Nephron progenitor cell (in vitro differentiated cells): ENCODE measurements around the gene F7.

Source experiments
- DNase-seq: peaks from one replicate; pipeline ENCODE4 v3.0.0; 2021
- H3K27ac Mint-ChIP-seq: 2 replicates; pipeline ENCODE4 v1.8.0; 2021; ENCODE audit warnings: mild to moderate bottlenecking, moderate library complexity, mixed read lengths
- H3K27me3 Mint-ChIP-seq: 2 replicates; pipeline ENCODE4 v1.8.0; 2021; ENCODE audit warnings: mild to moderate bottlenecking, low read depth, mixed read lengths; ENCODE audit not compliant: poor library complexity
- H3K36me3 Mint-ChIP-seq: 2 replicates; pipeline ENCODE4 v1.8.0; 2021; ENCODE audit warnings: low read depth, mixed read lengths
- H3K4me1 Mint-ChIP-seq: 2 replicates; pipeline ENCODE4 v1.8.0; 2021; ENCODE audit warnings: mixed read lengths
- H3K4me3 Mint-ChIP-seq: 2 replicates; pipeline ENCODE4 v1.8.0; 2021; ENCODE audit warnings: mild to moderate bottlenecking, moderate library complexity, mixed read lengths
- H3K9me3 Mint-ChIP-seq: 2 replicates; pipeline ENCODE4 v1.8.0; 2021; ENCODE audit warnings: mild to moderate bottlenecking, moderate library complexity, mixed read lengths
- TF ChIP-seq, protein P1 (sequence below): fragments of 200-600 bp; sonication (generic); IDR thresholded peaks from 2 replicates; pipeline ENCODE4 v1.5.0; 2021; ENCODE audit warnings: antibody characterized with exemption

F7 gene

DNA sequence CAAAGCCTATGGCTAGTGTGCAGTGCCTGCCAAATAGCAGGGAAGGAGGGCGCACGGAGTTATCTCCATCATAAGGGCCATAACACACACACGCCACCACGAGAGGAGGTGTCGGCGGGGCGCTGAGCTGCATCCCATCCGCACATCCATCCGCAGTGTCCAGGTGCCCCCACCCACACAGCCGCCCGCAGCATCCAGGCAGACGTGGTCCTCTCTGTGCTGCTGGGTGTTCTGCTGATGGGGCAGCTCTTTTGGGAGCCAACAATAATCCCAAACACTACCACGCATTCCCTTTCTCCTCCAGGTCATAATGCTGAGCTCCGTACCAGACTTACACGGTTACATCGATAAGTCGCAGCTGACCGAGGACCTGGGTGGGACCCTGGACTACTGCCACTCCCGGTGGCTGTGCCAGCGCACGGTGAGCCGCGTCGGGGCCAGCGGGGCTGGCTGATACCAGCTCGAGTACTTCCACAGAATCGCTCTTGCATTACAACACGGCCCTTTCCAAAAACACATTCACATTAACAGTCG lies 41.5 kb upstream of the F7 start:
- no peak for DNase-seq
- H3K36me3 Mint-ChIP-seq = peaks cover 18% of the 10 kb centered on the region
- no peak overlapping the region for H3K4me3 Mint-ChIP-seq
- H3K4me1 Mint-ChIP-seq = peaks cover 10% of the 10 kb centered on the region
- TF ChIP-seq, protein P1, sequence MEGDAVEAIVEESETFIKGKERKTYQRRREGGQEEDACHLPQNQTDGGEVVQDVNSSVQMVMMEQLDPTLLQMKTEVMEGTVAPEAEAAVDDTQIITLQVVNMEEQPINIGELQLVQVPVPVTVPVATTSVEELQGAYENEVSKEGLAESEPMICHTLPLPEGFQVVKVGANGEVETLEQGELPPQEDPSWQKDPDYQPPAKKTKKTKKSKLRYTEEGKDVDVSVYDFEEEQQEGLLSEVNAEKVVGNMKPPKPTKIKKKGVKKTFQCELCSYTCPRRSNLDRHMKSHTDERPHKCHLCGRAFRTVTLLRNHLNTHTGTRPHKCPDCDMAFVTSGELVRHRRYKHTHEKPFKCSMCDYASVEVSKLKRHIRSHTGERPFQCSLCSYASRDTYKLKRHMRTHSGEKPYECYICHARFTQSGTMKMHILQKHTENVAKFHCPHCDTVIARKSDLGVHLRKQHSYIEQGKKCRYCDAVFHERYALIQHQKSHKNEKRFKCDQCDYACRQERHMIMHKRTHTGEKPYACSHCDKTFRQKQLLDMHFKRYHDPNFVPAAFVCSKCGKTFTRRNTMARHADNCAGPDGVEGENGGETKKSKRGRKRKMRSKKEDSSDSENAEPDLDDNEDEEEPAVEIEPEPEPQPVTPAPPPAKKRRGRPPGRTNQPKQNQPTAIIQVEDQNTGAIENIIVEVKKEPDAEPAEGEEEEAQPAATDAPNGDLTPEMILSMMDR = no peak
- H3K9me3 Mint-ChIP-seq = no peaks in the 10 kb centered on the region
- H3K27ac Mint-ChIP-seq = no peak overlapping the region
- H3K27me3 Mint-ChIP-seq = peaks cover 4% of the 10 kb centered on the region

- no peak for DNase-seq
- H3K27me3 Mint-ChIP-seq = no peaks in the 10 kb centered on the region
- TF ChIP-seq, protein P1 = no peak
- H3K36me3 Mint-ChIP-seq = peaks cover 18% of the 10 kb centered on the region
- H3K4me3 Mint-ChIP-seq = no peak overlapping the region
- peak overlapping the region; percentile 87 for H3K27ac Mint-ChIP-seq
- H3K4me1 Mint-ChIP-seq = peaks cover 10% of the 10 kb centered on the region
- no peaks in the 10 kb centered on the region for H3K9me3 Mint-ChIP-seq
These were observed 40.8 kb upstream of the F7 start for GRCh38 chr13:113064534-113065405.

- H3K4me1 Mint-ChIP-seq = peaks cover 10% of the 10 kb centered on the region
- DNase-seq = no peak
- H3K27ac Mint-ChIP-seq = no peak overlapping the region
- TF ChIP-seq, protein P1 = no peak
- peaks cover 4% of the 10 kb centered on the region for H3K27me3 Mint-ChIP-seq
- H3K36me3 Mint-ChIP-seq = peaks cover 23% of the 10 kb centered on the region
- H3K9me3 Mint-ChIP-seq = no peaks in the 10 kb centered on the region
- H3K4me3 Mint-ChIP-seq = no peak overlapping the region
These were observed 40.0 kb upstream of the F7 start for GRCh38 chr13:113065406-113066141.

GRCh38 chr13:113066142-113066455 lies 39.5 kb upstream of the F7 start:
- Mint-ChIP-seq H3K27ac (no peak overlapping the region), H3K4me1 (peaks cover 10% of the 10 kb centered on the region), H3K36me3 (peaks cover 28% of the 10 kb centered on the region), H3K27me3 (peaks cover 7% of the 10 kb centered on the region), H3K9me3 (peaks cover 3% of the 10 kb centered on the region), H3K4me3 (no peak overlapping the region)
- no peak for DNase-seq
- TF ChIP-seq, protein P1 = no peak

- peaks cover 35% of the 10 kb centered on the region for H3K36me3 Mint-ChIP-seq
- no peak for DNase-seq
- H3K27ac Mint-ChIP-seq = no peak overlapping the region
- H3K9me3 Mint-ChIP-seq = peaks cover 9% of the 10 kb centered on the region
- TF ChIP-seq, protein P1 = no peak
- H3K4me1 Mint-ChIP-seq = peaks cover 10% of the 10 kb centered on the region
- H3K4me3 Mint-ChIP-seq = no peak overlapping the region
- H3K27me3 Mint-ChIP-seq = peaks cover 8% of the 10 kb centered on the region
These were observed 38.8 kb upstream of the F7 start for GRCh38 chr13:113066746-113067145.
